Measurements from ENCODE around the gene TPST1. TPM values are rescaled to one million over a fixed set of nuclear protein-coding genes. Genes with fewer than 3 reads are reported as not detected.
A peak's percentile ranks its signal among the peaks of the same experiment; 100 is the strongest.

TPST1 gene
- total and polyA plus RNA-seq, 9 of the 15 experiments (the other 6 are each of a cell fraction or from before 2014, with no cell fraction given) = 0.15 to 2.2 (median 0.53) TPM

DNA sequence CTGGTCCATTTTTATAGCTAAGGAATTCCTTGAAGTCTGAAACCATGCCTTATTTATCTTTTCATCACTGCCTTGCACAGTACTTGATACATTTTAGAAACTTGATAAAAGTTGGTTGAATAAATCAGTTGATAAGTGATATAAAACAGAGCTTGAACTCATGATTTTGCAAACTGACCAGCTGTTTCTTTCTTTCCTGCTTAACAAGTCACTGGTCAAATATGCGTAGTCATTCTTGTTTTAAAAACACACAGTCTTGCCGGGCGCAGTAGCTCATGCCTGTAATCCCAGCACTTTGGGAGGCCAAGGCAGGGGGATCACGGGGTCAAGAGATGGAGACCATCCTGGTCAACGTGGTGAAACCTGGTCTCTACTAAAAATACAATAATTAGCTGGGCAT, 6.3 kb downstream of the TPST1 start (continued):
- TF ChIP-seq SRF (CRISPR knock-in tag; IDR thresholded peaks at IDR 0.05) (no peak), CBFA2T3 (IDR thresholded peaks at IDR 0.05) (no peak), ZFPM2 (CRISPR knock-in tag; IDR thresholded peaks at IDR 0.05) (no peak), ZNF76 (CRISPR knock-in tag; IDR thresholded peaks at IDR 0.05; ENCODE audit: borderline replicate concordance) (no peak), CTBP1 (IDR thresholded peaks at IDR 0.05; ENCODE audit: borderline replicate concordance) (no peak), BHLHE40 (IDR thresholded peaks at IDR 0.05; ENCODE audit: low read length) (no peak), ESRRA (IDR thresholded peaks at IDR 0.05; ENCODE audit: borderline replicate concordance, low read depth) (no peak), SNRNP70 (optimal IDR thresholded peaks at IDR 0.05; ENCODE audit: low read depth, low read length) (no peak), GATA2 (CRISPR knock-in tag; IDR thresholded peaks at IDR 0.05) (no peak), TCFL5 (CRISPR knock-in tag; conservative IDR thresholded peaks at IDR 0.05) (no peak), ATF1 (CRISPR knock-in tag; IDR thresholded peaks at IDR 0.05) (no peak), ATF1 (tag; IDR thresholded peaks at IDR 0.05) (peak; percentile 15; the same call in 1 of the 2 replicates), LCOR (CRISPR knock-in tag; IDR thresholded peaks at IDR 0.05) (no peak), GATAD2B (IDR thresholded peaks at IDR 0.05; ENCODE audit: borderline replicate concordance) (no peak)
- TF ChIP-seq, protein P1, sequence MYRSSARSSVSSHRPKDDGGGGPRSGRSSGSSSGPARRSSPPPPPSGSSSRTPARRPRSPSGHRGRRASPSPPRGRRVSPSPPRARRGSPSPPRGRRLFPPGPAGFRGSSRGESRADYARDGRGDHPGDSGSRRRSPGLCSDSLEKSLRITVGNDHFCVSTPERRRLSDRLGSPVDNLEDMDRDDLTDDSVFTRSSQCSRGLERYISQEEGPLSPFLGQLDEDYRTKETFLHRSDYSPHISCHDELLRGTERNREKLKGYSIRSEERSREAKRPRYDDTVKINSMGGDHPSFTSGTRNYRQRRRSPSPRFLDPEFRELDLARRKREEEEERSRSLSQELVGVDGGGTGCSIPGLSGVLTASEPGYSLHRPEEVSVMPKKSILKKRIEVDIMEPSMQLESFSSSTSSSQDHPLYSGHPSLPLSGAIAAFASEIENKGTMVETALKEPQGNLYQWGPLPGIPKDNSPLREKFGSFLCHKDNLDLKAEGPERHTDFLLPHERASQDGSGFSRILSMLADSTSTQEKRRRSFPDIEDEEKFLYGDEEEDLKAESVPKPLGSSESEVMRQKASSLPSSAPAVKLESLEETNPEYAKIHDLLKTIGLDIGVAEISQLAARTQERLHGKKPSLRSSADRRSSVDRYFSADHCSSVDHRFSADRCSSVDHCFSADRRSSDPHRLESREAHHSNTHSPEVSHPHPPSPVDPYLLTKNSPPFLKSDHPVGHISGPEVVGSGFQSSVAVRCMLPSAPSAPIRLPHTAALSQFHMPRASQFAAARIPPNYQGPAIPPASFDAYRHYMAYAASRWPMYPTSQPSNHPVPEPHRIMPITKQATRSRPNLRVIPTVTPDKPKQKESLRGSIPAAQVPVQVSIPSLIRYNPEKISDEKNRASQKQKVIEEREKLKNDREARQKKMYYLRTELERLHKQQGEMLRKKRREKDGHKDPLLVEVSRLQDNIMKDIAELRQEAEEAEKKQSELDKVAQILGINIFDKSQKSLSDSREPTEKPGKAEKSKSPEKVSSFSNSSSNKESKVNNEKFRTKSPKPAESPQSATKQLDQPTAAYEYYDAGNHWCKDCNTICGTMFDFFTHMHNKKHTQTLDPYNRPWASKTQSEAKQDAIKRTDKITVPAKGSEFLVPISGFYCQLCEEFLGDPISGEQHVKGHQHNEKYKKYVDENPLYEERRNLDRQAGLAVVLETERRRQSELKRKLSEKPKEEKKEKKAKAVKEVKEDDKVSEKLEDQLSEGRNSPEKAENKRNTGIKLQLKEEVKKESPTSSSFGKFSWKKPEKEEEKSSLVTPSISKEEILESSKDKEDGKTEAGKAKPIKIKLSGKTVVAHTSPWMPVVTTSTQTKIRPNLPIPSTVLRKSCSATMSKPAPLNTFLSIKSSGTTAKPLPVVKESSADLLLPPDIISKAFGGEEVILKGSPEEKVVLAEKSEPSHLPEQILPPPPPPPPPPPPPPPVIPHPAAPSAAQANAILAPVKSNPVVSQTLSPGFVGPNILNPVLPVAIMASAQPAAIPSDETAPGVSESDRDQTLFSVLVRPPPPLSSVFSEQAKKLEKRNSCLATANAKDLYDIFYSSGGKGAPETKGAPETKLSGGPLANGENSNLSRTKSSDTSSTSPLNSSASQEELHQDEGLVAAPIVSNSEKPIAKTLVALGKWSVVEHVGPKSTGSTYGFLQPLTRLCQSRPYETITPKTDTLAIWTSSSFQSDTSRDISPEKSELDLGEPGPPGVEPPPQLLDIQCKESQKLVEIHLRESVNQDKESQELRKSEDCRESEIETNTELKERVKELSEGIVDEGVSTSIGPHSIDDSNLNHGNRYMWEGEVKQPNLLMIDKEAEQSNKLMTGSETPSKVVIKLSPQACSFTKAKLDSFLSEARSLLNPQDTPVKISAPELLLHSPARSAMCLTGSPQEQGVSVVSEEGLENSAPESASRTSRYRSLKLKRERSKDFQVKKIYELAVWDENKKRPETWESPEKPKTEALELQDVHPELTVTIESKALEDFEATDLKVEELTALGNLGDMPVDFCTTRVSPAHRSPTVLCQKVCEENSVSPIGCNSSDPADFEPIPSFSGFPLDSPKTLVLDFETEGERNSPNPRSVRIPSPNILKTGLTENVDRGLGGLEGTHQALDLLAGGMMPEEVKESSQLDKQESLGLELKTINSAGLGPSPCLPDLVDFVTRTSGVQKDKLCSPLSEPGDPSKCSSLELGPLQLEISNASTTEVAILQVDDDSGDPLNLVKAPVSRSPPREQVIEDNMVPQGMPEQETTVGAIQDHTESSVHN (IDR thresholded peaks at IDR 0.05; ENCODE audit: borderline replicate concordance in 1 of 2, low read depth in 1 of 2) = no peak
- TF ChIP-seq, protein P2, sequence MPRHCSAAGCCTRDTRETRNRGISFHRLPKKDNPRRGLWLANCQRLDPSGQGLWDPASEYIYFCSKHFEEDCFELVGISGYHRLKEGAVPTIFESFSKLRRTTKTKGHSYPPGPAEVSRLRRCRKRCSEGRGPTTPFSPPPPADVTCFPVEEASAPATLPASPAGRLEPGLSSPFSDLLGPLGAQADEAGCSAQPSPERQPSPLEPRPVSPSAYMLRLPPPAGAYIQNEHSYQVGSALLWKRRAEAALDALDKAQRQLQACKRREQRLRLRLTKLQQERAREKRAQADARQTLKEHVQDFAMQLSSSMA (CRISPR knock-in tag; IDR thresholded peaks at IDR 0.05) = no peak
- TF ChIP-seq, protein P3, sequence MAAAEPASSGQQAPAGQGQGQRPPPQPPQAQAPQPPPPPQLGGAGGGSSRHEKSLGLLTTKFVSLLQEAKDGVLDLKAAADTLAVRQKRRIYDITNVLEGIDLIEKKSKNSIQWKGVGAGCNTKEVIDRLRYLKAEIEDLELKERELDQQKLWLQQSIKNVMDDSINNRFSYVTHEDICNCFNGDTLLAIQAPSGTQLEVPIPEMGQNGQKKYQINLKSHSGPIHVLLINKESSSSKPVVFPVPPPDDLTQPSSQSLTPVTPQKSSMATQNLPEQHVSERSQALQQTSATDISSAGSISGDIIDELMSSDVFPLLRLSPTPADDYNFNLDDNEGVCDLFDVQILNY (CRISPR knock-in tag; IDR thresholded peaks at IDR 0.05) = no peak
- TF ChIP-seq, protein P4, sequence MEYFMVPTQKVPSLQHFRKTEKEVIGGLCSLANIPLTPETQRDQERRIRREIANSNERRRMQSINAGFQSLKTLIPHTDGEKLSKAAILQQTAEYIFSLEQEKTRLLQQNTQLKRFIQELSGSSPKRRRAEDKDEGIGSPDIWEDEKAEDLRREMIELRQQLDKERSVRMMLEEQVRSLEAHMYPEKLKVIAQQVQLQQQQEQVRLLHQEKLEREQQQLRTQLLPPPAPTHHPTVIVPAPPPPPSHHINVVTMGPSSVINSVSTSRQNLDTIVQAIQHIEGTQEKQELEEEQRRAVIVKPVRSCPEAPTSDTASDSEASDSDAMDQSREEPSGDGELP (CRISPR knock-in tag; IDR thresholded peaks at IDR 0.05; ENCODE audit: borderline replicate concordance) = no peak
- TF ChIP-seq, protein P5, sequence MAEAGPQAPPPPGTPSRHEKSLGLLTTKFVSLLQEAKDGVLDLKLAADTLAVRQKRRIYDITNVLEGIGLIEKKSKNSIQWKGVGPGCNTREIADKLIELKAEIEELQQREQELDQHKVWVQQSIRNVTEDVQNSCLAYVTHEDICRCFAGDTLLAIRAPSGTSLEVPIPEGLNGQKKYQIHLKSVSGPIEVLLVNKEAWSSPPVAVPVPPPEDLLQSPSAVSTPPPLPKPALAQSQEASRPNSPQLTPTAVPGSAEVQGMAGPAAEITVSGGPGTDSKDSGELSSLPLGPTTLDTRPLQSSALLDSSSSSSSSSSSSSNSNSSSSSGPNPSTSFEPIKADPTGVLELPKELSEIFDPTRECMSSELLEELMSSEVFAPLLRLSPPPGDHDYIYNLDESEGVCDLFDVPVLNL (CRISPR knock-in tag; IDR thresholded peaks at IDR 0.05; ENCODE audit: low read depth) = no peak

Data from K562 (cell line).